ENCODE data around the gene CREB5.

- TF ChIP-seq SIN3A (IDR thresholded peaks at IDR 0.05; ENCODE audit: borderline replicate concordance, insufficient read depth, low read length) (no peak), TAF1 (IDR thresholded peaks at IDR 0.05; ENCODE audit: borderline replicate concordance, insufficient read depth, low read length) (no peak), REST (IDR thresholded peaks at IDR 0.05; ENCODE audit: insufficient read depth in 1 of 2, low read depth in 2 of 2, low read length in 2 of 2) (no peak)
These were observed 213.1 kb downstream of the CREB5 start for GRCh38 chr7:28625432-28625831.
